ENCODE measurements around the gene CENPX.
"Not testable (repeated sequence)": the region's sequence is repeated elsewhere in the genome, so short reads cannot be mapped to it uniquely, and the experiment has no call there.

CENPX gene

GRCh38 chr17:82038796-82039409 is 16.2 kb upstream of the CENPX start:
- DNase-seq: not testable (repeated sequence)

DNA sequence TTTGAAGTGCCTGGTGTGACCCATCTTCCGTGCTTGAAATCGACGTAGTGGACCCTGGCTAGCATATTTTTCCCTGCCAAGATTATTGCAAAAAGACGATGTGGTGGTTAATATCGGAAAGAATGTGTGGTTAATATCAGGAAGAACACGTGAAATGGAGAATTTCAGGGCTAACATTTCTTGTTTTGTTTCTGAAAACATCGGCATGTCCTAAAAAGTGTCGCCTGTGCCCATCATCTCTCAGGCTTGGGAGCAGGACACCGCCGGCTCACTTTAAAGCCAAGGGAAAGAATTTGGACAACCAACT is 15.2 kb upstream of the CENPX start:
- no peak for DNase-seq

DNA sequence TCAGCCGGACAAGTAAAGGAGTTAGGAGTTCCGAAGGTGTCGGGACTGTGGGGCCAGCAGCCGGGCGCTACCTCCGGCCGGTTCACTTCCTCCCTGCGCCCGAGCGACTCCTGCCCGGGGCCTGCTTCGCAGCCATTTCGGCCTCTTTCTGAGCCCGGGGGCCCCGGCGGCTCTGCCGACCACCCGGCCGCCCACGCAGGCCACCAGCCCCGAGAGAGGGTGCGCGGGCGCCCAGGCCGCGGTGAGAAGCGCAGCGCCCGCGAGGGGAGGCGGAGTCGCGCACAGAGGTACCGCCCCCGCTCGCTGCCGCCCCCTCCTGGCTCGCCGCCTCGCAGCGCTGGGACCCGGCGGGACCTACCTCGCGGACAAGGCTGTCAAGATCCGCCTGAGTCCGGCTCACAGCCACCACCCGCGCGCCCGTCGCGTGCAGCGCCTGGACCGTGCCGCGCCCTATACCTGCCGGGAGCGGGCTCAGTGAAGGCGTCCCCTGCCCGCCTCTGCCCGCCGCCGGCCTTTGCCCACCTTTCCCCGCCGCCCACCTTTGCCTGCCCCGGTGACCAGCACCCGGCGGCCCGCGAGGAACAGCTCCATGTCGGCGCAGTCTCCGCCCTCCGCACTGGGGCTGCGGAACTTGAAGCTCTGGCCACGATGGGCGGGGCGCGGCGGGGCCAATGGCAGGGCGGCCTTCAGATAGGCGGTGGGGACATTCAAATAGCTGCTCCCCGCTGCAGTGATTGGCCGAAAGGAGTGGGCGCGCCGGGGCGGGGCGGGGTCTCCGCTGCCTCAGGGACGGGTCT is 14.6 kb upstream of the CENPX start, which contains the start of gene DCXR:
Gene DCXR (minus strand): TSS at position 606 of the 797 bp plus-strand sequence. CDS start 15 bp downstream, at position 591.
- peak; percentile 93 for DNase-seq

- DNase-seq: no peak
Observed at GRCh38 chr17:82036634-82037091, 14.0 kb upstream of the CENPX start.

DNA sequence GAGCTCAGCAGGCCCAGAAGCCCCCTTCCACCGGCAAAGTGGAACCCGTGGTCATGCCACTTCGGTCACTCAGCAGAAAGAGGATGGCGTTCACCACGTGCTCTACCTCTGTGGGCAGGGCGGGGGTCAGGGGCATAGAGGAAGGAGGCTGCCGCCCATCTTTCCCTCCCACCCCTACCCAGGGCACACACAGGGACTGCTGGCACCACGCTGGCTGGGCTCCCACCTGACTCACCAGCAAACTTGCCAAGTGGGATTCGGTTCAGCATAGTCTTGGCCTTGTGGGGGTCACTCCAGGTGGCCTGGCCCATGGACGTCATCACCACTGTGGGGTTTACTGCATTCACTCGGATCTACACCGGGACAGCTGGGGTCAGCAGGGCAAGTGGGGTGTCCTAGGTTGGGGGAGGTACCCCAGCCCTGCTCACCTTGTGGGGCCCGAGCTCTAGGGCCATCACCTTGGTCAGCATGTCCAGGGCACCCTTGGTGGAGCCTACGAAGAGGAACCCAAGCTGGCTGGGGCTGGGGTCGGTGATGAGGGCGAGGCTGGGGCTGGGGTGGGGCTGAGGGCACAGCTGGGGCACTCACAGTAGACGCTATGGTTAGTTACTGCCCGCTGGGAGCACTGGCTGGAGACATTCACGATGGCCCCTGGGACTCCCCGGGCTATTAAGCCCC is 13.4 kb upstream of the CENPX start:
- no peak for DNase-seq

DNA sequence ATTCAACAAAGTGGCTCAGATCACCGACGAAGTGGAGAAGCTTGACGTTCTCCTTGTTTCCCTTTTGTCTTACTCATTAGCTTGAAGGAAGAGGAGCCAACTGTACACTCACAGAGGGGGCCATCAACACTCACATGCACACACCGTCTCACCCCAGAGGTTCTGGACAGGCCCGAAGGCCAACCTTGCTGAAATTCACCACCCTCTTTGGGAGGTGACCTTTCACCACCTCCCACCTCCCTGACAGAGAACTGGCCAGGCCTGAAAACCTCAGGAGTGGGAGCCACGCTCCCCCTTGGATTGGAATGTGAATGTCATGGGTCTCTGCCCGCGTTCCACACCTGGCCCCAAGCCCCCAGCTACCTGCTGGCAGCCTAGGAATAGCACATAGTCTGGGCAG is 12.8 kb upstream of the CENPX start:
- no peak for DNase-seq

GRCh38 chr17:82034371-82035011 is 11.8 kb upstream of the CENPX start:
- DNase-seq: no peak

GRCh38 chr17:82033359-82034085 is 10.8 kb upstream of the CENPX start:
- no peak for DNase-seq

GRCh38 chr17:82031885-82032627 is 9.4 kb upstream of the CENPX start:
- DNase-seq: peak; percentile 49

GRCh38 chr17:82031303-82031884 is 8.7 kb upstream of the CENPX start, which contains the start of gene RAC3:
TSS of gene RAC3 (plus strand) at chr17:82031678. CDS start at chr17:82031762, 84 bp downstream.
- DNase-seq: no peak

GRCh38 chr17:82030470-82031302 is 8.0 kb upstream of the CENPX start:
- DNase-seq: peak; percentile 79

- DNase-seq: no peak
Observed at GRCh38 chr17:82029990-82030469, 7.4 kb upstream of the CENPX start.

GRCh38 chr17:82029391-82029790 is 6.7 kb upstream of the CENPX start:
- DNase-seq: no peak

DNA sequence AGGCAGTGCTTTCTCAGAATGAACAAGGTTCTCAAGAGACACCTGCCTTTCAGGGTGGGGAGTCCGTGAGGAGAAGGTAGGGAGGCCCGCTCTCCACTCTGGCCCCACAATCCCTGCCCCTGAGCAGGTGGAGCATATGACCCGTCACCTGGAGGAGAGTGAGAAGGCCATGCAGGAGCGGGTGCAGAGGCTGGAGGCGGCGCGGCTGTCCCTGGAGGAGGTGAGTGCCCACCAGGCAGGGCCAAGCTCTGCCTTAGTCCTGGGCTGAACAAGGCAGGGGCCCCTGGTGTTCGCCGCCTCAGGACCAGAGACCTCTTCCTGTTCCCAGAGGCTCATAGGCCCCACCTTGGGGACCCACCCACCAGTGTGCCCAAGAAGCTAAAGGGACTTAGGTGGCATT is 6.3 kb upstream of the CENPX start:
- no peak for DNase-seq

DNA sequence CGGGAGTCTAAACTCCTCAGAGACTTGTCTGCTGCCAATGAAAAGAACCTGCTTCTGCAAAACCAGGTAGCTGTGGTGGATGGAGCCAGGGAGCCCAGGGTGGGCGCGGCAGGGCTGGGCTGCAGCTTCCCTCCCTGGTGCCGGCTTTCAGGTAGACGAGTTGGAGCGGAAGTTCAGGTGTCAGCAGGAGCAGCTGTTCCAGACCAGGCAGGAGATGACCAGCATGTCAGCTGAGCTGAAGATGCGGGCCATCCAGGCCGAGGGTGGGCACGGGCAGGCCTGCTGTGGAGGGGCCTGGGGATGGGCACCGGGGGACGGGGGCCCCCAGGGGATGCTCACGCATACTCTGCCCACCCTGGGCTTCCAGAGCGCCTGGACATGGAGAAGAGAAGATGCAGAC is 5.6 kb upstream of the CENPX start:
- DNase-seq: no peak

DNA sequence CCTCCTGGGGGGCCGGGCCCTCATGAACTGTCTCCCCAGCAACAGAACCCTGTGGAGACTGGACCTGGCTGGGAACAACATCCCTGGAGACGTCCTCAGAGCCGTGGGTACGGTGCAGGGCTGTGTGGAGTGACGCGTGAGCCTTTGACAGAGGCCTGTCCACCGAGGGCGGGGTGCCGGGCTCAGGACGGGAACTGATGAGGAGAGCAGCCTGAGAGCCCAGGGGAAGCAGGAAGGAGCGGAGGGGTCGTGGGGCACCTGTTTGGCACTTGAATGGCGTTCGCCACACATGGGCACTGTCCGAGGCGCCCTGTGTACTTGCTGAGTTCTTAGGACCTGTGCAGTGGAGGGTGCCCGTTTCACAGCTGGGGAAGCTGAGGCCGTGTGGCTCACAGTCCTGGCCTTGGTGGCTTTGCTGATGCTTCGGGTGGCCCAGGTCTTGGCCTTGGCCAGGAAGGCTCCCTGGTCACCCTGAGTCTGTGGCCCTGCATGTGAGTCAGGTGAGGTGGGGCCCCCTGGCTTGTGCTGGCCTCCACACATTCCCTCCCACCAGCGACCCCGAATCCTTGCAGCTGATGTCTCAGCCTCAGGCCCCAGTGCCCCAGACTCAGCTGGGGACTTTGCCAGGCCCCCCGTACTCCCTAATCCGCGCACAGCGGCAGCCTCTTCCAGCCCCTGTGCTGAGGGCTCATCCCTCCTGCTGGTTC is 2.9 kb upstream of the CENPX start:
- DNase-seq: no peak

GRCh38 chr17:82024859-82025258 is 2.2 kb upstream of the CENPX start:
- no peak for DNase-seq

DNA sequence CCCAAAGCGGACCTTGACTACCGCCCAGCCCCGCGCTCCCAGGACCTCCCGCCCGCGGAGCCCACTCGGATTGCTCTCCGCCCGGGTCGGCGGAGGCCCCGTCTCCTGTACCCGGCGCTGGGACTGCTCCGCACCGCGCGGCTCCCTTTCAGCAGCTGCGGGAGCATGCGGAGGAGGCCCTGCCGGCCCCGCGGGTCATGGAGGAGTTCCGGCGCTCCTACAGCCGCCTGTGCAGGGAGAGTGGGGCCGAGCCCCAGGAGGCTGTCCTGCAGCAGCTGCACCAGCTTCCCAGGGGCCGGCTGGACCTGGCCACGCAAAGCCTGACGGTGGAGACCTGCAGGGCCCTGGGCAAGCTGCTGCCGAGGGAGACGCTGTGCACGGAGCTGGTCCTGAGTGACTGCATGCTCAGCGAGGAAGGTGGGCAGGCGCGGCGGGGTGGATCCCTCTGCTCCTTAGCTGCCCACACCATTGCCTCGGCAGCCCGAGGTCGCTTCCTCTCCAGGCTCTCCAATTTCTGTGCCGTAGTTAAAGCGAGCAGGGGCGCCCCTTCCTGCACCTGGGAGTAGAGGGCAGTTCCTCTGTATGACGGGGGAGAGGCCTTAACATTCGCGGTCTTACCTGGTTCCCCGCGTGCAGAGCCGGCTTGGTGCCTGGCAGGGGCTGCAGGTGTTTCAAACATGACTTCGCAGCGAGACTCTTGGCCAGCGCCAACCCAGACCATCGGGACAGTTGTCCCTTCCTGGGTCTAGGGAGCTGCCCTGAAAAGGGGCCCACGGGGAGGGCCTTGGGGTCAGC is 966 bp upstream of the CENPX start:
- peak; percentile 31 for DNase-seq

DNA sequence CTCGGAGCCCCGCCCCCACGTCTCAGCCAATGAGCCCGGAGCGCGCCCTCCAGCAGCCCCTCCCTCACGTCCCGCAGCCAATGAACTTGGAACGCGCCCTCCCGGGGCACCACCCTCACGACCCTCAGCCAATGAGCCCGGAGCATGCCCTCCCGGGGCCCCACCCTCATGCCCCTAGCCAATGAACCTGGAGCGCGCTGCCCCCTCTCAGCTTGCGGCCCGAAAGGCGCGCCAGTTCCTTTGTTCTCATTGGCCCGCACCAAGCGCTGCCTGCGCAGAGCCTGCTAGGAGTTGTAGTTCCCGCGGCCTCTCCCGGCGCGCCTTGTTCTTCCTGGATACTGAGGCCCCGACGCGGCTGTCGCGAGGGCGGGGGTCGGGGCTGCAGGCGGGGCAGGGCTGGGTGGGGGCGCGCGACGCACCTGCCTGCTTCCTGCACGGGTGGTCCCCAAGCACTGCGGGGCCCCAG is 336 bp upstream of the CENPX start, which contains the start of gene LRRC45:
Gene LRRC45 (plus strand): TSS at position 325 of the 466 bp plus-strand sequence. CDS start 339 bp downstream, outside the sequence.
- peak; percentile 100 for DNase-seq

Data from activated naive CD4-positive, alpha-beta T cell treated with anti-CD3 and anti-CD28 coated beads, Interleukin-2, amount 50 U/mL, for 16 hours (primary cell).